G401.6 (cell line): ENCODE results near the gene TASP1.
"Not testable (repeated sequence)": the region's sequence is repeated elsewhere in the genome, so short reads cannot be mapped to it uniquely, and the experiment has no call there.

ENCODE experiments used
- FAIRE-seq: peaks from 2 replicates; lab custom pipeline; 2012; peaks lifted over from hg19 to GRCh38; lab: Jason Lieb, UNC

TASP1 gene

DNA sequence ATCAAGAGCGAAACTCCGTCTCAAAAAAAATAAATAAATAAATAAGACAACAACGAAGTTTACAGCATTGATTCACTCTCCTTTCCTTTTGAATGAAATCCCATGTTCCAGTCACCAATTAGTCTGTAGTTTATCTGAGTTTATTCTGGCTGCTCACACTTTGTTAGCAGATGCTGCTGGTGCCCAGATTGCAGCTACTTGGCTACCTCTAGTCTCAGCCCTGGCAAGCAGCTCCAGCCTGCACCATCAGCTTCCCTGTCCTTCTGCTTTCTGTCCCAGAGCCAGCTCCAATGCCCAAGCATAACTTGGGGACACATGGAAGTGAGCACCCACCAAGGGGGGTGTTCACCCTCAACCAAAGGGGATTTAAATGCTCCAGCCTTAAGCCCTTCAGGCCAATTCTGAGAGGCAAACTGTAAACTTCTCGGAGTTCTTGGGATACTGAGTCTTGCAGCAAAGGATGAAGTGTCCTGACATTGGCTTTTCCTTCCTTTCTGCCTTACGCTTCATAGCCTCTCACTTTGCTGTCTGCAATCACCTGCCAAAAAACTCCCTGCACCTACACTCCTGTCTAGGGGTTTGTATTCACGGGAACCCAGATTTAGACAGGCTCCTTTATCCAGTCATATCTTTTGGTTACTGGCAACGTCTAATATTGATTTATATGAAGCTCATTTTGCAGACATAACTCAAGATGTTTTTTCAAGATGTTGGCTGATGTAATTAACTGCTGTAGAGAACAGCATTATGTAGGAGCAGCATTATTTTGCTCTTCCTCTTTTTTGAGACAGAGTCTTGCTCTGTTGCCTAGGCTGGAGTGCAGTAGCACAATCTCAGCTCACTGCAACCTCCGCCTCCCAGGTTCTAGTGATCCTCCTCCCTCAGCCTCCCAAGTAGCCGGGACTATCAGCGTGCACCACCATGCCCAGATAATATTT lies 9.8 kb upstream of the TASP1 start:
- FAIRE-seq, result no peak

DNA sequence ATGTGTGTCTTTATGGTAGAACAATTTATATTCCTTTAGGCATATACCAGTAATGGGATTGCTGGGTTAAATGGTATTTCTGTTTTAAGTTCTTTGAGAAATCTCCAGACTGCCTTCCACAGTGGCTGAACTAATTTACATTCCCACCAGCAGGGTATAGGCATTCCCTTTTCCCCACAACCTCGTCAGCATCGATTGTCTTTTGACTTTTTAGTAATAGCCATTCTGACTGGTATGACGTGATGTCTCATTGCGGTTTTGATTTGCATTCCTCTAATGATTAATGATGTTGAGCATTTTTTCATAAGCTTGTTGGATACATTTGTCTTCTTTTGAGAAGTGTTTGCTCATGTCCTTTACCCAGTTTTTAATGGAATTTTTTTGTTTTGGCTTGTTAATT lies 5.3 kb upstream of the TASP1 start:
- FAIRE-seq, result no peak

DNA sequence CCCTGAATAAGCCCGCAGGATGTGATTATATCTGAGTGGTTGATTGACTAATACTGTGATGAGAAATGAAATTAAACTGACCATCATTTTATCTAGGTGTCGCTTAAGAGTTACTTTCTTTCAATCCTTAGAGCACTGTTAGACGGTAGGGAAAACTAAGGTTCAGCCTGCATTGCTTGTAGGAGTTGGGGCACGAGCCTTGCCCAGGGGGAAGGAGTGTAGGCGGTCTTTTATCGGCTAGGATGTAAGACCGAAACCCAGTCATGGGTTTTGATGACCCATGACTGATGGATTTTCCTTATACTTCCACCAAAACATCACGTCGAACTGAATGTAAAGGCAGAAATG lies 392 bp upstream of the TASP1 start:
- FAIRE-seq, result no peak

DNA sequence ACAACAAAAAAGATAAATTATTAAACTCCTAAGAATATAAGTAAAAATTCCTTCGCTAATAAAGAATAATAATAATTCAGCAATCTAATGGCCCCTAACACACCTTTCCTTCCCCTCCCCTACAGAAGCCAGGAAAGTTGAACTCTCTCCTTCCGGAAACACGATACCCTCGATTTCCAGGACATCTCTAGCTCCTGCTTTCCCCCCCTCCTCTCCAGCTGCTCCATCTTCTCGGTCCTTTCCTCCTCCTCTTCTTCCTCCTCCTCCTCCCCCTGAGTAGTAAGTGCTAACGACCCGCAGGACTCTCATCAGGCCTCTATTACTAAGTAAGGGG lies 603 bp downstream of the TASP1 start:
- FAIRE-seq, result no peak

DNA sequence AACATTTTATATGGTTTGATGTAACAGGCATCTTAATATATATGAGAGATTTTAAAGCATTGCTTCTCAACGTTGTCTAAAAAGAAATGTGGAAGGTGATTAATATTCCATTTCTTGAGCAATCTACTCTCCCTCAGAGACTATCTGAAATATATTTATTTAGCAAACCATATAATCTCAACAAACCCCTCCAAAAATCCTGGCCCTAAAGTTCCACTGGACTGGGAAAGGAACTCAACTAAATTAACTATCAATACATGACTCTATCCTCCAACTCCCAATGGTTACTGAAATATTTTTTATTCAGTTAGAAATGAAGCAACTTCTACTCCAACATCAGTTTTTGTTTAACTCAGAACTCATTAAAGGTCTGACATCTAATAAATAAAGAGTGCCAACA lies 6.3 kb downstream of the TASP1 start:
- FAIRE-seq, result no peak

DNA sequence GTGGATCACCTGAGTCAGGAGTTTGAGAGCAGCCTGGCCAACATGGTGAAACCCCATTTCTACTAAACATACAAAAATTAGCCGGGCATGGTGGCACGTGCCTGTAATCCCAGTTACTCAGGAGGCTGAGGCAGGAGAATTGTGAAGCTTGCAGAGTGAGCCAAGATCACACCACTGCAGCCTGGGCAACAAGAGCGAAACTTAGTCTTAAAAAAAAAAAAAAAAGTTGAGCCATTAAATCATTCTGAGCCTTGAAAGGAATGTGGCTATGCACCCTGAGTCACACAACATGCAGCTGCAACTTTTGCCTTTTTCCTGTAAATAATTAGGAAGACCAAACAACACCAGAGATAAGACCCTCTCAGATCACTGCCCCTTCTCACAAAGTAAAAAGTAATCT lies 11.2 kb downstream of the TASP1 start:
- FAIRE-seq, result not testable (repeated sequence)

DNA sequence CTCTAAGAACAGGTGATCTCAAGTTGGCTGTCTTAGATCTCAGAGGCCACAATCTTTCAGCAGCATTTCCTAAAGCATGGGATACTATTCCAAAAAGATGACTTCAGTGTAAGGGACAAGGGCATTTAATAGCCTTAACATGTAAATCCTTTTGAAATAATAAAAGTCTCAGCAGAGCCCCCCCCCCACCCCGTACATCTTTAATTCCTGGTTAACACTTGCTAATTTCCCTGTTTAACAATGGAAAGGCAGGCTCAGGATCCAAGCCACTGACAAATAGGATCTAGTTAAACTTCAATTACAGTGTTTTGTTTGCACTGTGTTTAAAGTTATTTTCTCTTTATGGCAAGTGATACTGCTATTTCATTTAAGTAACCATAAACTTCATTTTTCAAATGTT lies 12.0 kb downstream of the TASP1 start:
- no peak for FAIRE-seq

DNA sequence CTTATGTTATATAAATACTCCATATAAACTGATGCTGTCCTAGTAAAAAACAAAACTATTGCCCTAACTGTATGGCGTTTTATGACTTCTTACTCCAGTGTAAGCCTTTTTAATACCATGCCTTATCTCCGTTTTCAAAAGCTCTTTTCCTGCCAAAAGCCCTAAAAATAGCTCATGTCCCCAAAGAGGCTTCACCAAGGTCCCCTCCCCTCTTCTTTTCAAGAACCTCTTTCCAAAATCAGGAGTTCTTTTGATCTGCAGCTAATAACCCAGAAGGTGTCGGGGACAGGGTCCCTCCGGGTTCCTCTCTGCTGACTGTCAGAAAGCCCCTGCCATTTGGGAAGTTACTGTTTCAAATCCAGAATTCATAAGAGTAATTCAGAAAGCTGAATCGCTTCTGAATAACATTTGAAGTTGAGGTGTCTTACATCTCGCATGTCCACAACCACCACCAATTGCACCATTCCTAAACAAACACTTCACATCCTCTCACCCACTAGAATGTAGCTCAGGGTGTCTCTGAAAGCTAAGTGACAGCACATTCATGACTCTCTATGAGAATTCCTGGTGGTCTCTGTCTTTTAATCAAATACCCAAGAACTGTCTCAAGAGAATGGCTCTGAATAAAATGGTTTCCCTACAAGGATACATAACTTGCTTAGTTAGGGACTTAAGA lies 13.3 kb downstream of the TASP1 start:
- FAIRE-seq, result no peak

DNA sequence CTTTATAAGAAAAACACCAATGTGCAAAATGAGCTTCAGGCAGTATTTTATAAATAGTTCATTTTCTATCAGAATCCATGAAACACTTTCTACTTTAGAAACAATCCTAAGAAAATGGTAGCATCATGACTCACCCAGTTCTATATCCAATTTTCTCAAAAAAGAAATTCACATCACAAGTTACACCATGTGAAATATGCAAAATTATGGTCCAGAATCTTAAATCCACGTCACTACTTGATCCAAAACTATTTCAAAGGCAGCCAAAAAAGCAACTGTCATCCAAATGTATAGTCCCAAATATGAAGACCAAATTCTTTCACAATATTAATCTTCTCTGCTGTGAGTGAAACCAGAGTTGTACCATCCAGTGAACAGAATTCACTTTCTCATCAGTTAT lies 19.3 kb downstream of the TASP1 start:
- FAIRE-seq, result not testable (repeated sequence)

DNA sequence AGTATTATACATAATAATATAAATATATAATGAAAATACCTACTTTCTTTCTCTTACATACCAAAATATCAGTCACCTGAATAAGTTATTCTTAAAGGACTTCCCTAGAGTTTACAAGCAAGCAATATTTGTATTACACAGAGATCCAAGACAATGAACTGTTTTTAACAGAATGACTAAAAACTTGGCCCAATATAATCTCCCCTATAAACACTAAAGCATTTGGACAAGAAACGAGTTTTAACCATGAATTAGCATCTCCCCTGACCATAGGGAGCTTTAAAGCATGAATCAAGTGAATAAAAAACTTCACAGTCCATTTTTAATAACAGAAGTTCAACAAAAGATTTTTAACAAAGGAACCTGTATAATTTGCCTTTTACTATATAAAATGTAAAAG lies 20.3 kb downstream of the TASP1 start:
- not testable (repeated sequence) for FAIRE-seq

DNA sequence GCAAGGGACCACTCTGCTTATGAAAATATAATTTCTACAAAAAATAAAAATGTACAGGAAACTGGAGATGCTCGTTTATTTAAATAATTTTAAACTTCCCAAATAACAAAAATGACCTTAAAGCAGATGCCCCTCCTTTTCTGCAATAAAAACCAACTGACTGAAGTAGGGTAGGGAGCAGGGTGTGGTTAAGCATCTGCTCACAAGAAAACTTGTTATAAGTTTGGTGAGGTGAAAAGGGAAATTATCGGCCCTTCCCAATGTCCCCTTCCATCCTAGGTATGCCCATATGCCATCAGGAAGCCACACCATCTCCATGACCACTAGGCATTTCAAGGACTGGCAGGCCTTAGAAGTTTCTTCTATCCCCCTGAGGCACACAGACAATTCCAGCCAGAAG lies 21.1 kb downstream of the TASP1 start:
- not testable (repeated sequence) for FAIRE-seq

DNA sequence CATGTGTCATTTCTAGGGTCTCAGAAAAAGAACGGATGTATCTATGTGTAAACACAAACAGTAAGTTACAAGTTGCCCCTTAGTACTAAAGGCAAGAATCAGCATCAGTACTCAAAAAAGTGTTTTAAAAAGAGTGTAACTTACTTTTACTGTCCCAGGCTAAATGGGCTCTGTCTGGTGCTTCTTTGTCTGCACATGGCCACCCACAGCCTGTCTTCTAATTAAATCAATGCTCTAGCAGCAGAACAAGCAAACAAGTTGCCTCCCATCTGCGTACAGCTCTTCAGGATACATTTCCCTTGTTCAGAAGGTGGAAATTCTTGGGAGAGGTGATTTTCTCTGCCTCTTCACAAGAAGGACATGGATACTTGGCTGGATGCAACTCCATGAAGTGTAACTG lies 22.0 kb downstream of the TASP1 start:
- not testable (repeated sequence) for FAIRE-seq

DNA sequence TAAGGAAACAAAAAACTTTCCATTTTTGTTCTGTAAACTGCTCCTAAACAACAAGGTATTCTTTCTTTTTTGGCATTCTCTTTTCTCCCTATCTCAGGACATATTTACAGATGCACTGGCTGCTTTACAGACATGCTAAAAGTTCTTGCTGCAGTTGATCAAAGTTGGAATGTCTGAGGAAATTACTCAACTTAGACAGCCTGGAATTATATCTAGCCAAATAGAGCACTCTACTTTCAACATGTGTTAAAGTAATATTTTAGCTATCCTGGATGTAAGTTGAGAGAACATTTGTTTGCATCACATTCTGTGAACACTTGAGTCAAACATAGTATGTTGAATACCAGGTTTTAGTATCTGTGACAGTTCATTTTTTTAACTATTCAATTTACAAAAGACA lies 24.8 kb downstream of the TASP1 start:
- no peak for FAIRE-seq

DNA sequence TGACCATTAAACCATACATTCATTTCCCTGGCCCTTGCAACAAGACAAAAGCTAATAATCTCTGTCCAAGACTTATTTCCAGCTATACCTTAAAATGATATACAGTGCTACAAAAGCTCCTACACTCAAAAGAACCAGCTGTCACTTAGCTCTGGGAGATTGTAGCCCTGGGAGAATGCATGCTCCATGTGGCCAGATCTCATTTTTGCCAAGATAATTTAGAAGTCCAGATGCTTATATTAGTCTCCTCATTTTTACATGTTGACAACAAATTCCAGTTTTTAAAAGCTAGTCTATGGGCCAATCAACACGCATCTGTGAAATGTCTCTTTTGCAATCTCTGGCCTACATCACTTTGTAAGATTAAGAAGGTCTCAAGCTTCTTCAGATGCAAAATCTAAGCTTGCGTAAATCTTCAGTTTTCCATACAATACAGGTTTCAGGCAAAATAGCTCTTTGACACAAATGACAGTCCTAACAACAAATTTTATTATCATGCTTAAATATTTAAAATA lies 27.1 kb downstream of the TASP1 start:
- FAIRE-seq, result no peak

DNA sequence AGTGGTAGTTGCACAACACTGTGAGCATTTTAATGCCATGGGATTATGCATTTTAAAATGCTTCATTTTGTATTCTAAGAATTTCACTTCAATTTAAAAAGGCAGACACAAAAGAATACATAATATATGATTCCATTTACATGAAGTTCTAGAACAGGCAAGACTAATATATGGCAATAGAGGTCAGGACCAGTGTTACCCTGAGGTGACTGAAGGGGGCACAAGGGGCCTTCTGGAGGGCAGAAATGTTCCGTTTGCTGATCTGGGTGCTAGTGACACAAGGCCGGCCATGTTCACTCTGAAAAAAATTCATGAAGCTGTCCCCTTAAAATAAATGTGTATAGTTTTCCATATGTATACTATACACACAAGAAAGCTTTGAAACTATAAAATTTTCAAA lies 28.5 kb downstream of the TASP1 start:
- no peak for FAIRE-seq

DNA sequence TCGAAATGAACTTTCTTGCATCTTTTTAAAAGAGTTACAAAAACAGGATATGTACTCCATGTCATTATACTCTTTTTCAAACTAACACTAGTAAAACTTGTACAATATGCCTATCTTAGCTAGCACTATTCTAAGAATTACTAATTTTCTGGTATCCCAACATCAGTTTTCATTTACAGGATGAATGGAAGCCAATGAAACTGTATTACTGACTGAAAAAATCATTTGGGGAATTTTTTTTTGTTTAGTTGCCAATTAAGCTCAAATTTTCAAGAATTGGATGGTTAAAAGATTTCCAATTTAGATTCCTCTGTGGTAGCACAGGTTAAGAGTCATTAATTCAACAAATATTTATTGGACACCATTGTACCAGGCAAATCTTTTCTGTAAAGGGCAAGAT lies 30.7 kb downstream of the TASP1 start:
- FAIRE-seq, result no peak

DNA sequence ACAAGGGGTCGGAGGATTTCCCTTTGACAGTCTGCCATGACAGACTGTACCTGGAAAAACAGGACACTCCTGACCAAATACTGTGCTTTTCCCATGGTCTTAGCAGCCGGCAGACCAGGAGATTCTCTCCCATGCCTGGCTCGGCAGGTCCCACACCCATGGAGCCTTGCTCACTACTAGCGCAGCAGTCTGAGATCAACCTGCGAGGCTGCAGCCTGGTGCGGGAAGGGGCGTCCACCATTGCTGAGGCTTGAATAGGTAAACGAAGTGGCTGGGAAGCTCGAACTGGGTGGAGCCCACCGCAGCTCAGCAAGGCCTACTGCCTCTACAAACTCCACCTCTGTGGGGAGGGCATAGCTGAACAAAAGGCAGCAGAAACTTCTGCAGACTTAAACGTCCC lies 45.3 kb downstream of the TASP1 start:
- FAIRE-seq, result not testable (repeated sequence)

DNA sequence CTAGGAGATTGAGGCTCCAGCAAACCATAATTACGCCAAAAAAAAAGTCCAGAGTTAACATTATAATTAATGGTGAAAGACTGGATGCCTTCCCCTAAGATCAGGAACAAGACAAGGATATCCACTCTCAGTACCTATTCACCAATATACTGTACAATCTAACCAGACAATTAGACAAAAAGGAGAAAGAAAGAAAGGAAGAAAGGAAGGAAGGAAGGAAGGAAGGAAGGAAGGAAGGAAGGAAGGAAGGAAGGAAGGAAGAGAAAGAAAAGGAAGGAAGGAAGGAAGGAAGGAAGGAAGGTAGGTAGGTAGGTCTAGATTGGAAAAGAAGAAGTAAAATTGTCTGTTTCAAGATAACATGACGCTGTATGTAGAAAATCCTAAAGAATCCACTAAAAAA lies 50.7 kb downstream of the TASP1 start:
- no peak for FAIRE-seq

DNA sequence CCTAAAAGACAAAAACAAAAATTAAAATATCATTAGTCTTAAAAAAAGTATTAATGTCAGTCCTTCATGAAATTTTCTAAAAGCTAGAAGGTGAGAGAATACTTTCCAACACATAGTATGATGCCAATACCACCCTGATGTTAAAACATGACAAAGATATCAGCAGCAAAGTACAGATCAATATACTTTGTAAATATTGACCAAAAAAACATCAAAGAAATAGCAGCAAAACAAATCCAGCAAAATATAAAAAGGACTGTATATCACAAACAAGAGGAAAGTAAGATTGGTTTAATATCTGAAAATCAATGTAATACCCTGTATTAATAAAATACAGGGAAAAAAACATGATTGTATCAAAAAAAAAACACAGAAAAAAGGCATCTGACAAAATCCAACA lies 51.4 kb downstream of the TASP1 start:
- FAIRE-seq, result no peak

DNA sequence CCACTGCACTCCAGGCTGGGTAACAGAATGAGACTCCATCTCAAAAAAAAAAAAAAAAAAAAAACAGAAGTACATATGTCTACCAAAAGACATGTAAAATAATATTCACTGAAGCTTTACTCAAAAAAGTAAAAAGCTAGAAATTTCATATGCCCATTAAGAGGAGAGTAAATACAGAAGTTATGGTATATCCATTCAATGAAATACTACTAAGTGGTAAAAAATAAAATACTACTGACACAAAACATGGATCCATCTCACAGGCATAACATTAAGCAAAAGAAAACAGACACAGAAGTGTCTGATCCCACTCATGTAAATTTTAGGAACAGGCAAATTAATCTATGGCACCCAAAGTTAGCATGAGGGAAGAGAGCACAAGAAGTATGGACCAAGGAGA lies 52.6 kb downstream of the TASP1 start:
- no peak for FAIRE-seq

DNA sequence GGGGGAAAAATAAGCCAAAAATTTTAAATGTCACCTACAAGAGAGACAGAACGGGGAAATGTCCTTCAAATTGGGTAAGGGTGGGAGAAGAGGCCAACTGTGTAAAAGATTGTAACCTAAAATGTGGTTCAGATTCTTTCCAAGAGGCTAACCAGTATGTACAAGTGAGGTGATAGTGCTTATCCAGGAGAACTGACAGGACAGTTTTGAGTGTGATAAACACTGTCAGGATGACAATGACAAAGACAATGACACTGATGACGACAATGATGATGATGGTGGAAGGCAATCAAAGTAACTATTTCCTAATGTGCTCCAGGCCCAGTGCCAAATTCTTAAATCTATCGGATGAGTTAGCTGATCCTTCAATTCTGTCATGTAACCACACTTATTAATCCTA lies 57.3 kb downstream of the TASP1 start:
- FAIRE-seq, result no peak

DNA sequence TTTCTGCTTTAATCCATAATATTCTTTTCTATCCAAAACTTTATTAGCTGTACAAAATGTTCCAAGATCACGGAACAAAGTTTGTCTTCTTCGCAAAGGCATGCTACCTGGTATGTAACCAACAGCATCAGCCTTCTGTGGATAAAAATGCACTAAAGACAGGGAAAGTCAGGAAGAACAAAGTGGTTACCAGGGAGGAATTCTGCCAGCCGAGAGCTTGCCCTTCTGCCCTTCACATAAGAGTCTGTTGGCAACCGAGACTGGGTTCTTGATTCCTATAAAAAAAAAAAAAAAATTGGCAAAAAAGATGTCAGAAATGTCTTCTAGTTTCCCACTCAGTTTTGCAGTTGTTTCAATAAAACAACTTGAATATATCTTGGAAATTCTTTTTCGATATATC lies 58.0 kb downstream of the TASP1 start:
- no peak for FAIRE-seq

DNA sequence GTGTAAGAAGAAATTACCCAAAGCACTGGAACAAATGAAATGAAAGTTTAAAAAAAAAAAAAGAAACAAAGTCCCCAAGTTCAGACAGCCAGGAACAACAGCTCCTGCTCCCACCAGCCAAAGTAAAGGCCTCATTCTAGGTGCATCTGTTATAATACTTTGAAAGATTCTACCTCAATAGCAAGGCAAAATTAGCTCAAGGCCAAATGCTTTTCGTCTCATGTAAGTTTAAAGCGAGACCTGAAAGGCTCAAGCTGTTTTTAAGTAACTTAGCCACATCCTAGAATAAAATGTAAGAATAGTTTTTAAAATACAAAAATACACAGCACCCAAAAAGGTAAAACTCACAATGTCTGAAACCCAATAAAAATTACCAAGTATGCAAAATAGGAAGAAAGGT lies 64.7 kb downstream of the TASP1 start:
- no peak for FAIRE-seq

DNA sequence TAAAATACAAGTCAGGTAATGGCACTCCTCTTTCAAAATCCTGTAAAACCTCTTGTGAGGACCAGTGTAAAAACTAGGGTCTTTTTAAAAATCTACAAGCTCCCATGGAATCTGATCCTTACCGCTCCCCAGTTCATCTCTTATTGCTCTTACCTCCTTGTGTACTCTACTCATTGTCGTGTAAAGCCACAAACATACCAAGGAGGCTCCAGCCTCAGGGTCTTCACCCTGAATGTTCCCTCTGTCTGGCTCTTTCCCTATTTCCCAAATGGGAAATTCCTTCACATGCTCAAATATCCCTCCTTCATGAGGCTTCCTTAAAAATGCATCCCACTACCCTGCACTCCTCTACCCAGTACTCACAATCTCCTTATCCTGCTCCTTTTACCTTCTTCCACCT lies 67.1 kb downstream of the TASP1 start:
- no peak for FAIRE-seq
